ENCODE data around the gene COASY. TPM values are rescaled to one million over a fixed set of nuclear protein-coding genes. Genes with fewer than 3 reads are reported as not detected.

Gene COASY
- total RNA-seq, 1 donor from 2014 or later = 52.0 TPM

DNA sequence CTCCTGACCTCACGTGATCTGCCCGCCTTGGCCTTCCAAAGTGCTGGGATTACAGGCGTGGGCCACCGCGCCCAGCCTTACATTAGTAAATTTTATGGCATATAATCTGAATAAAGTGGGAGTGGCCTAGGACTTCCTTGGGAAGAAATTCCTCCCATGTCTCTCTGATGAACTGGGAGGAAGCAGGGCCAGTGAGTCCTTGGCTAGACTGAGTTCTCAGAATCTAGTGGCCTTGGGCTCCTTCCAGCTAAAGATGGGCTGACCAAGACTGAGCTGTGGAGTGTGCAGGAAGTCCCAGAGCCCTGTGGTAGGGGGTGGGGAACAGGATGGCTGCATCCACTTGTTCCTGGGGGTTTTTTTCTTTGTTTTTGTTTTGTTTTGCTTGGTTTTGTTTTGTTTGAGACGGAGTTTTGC is 35.9 kb upstream of the COASY start:
- no peak for TF ChIP-seq EZH2 (IDR thresholded peaks at IDR 0.05; ENCODE audit: insufficient read depth, low read length)
- TF ChIP-seq, protein P1, sequence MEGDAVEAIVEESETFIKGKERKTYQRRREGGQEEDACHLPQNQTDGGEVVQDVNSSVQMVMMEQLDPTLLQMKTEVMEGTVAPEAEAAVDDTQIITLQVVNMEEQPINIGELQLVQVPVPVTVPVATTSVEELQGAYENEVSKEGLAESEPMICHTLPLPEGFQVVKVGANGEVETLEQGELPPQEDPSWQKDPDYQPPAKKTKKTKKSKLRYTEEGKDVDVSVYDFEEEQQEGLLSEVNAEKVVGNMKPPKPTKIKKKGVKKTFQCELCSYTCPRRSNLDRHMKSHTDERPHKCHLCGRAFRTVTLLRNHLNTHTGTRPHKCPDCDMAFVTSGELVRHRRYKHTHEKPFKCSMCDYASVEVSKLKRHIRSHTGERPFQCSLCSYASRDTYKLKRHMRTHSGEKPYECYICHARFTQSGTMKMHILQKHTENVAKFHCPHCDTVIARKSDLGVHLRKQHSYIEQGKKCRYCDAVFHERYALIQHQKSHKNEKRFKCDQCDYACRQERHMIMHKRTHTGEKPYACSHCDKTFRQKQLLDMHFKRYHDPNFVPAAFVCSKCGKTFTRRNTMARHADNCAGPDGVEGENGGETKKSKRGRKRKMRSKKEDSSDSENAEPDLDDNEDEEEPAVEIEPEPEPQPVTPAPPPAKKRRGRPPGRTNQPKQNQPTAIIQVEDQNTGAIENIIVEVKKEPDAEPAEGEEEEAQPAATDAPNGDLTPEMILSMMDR (IDR thresholded peaks at IDR 0.05; ENCODE audit: insufficient read depth, low read depth, low read length) = no peak
- FAIRE-seq = no peak
- H3K27ac ChIP-seq (ENCODE audit: low read depth, low read length) = peak overlapping the region; percentile 30
- no peak overlapping the region for H3K4me3 ChIP-seq (ENCODE audit: insufficient read depth, low read depth, low read length)
- Mint-ChIP-seq H3K27ac (ENCODE audit: unreplicated experiment) (peak overlapping the region; percentile 84), H3K4me1 (ENCODE audit: low read depth, unreplicated experiment) (peaks cover 52% of the 10 kb centered on the region), H3K27me3 (ENCODE audit: low read depth, unreplicated experiment) (no peaks in the 10 kb centered on the region), H3K4me3 (ENCODE audit: unreplicated experiment) (no peak overlapping the region), H3K9me3 (ENCODE audit: unreplicated experiment) (no peaks in the 10 kb centered on the region), H3K36me3 (ENCODE audit: low read depth, unreplicated experiment) (peaks cover 11% of the 10 kb centered on the region)
- no peaks in the 10 kb centered on the region for H4K20me1 ChIP-seq (ENCODE audit: insufficient read depth, low read length)
- H2AFZ ChIP-seq (ENCODE audit: low read depth, low read length) = no peak overlapping the region
- peak; percentile 62 for DNase-seq (ENCODE audit: low read depth)
- H3K4me2 ChIP-seq (ENCODE audit: low read length) = peak overlapping the region; percentile 28
- H3K4me1 ChIP-seq (ENCODE audit: insufficient read depth, low read length) = peaks cover 40% of the 10 kb centered on the region
- no peaks in the 10 kb centered on the region for H3K36me3 ChIP-seq (ENCODE audit: insufficient read depth, low read length)
- no peak overlapping the region for H3K9ac ChIP-seq (ENCODE audit: low read length)
- no peaks in the 10 kb centered on the region for H3K27me3 ChIP-seq (ENCODE audit: insufficient read depth, low read length)
- no peaks in the 10 kb centered on the region for H3K79me2 ChIP-seq (ENCODE audit: insufficient read depth, low read length)
- H3K9me3 ChIP-seq (ENCODE audit: insufficient read depth, low read depth, low read length) = no peaks in the 10 kb centered on the region

DNA sequence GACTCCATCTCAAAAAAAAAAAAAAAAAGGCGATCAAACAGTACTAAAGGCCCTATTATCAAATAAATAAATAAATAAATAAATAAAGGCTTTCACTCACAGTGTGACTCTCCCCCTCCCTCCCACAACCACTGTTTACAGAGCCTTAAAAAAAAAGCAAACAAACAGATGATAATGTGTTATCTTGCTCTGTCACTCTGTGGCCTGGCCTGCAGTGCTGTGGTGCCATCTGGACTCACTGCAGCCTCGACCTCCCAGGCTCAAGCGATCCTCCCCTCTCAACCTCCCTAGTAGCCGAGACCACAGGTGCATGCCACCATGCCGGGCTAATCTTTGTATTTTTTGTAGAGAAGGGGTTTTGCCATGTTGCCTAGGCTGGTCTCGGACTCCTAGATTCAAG is 34.0 kb upstream of the COASY start:
- H3K27ac Mint-ChIP-seq (ENCODE audit: unreplicated experiment) = no peak overlapping the region
- no peak for DNase-seq (ENCODE audit: low read depth)

DNA sequence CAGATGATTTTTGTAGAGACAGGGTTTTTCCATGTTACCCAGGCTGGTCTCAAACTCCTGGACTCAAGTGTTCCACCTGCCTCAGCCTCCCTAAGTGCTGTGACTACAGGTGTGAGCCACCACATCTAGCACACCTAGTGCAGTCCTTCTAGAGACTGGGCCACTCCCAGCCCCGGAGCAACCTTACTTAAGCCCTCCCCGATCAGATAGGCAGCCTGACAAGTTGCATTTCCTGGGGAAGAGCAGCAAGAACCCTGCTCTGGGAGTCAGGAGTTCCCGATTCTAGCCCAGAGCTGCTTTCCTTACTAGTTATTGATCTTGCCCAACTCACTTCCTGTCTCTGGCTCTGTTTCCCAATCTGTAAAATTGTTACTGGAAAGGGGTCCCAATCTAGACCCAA is 32.9 kb upstream of the COASY start:
- Mint-ChIP-seq H3K9me3 (ENCODE audit: unreplicated experiment) (no peaks in the 10 kb centered on the region), H3K27ac (ENCODE audit: unreplicated experiment) (no peak overlapping the region), H3K36me3 (ENCODE audit: low read depth, unreplicated experiment) (peaks cover 3% of the 10 kb centered on the region), H3K4me1 (ENCODE audit: low read depth, unreplicated experiment) (peaks cover 31% of the 10 kb centered on the region), H3K4me3 (ENCODE audit: unreplicated experiment) (no peak overlapping the region), H3K27me3 (ENCODE audit: low read depth, unreplicated experiment) (no peaks in the 10 kb centered on the region)
- H3K9me3 ChIP-seq (ENCODE audit: insufficient read depth, low read depth, low read length) = no peaks in the 10 kb centered on the region
- no peak overlapping the region for H3K27ac ChIP-seq (ENCODE audit: low read depth, low read length)
- FAIRE-seq (no peak), DNase-seq (ENCODE audit: low read depth) (no peak)
- no peak overlapping the region for H3K9ac ChIP-seq (ENCODE audit: low read length)
- no peak overlapping the region for H2AFZ ChIP-seq (ENCODE audit: low read depth, low read length)
- no peak overlapping the region for H3K4me2 ChIP-seq (ENCODE audit: low read length)
- H3K36me3 ChIP-seq (ENCODE audit: insufficient read depth, low read length) = no peaks in the 10 kb centered on the region
- H3K27me3 ChIP-seq (ENCODE audit: insufficient read depth, low read length) = no peaks in the 10 kb centered on the region
- H3K4me3 ChIP-seq (ENCODE audit: insufficient read depth, low read depth, low read length) = no peak overlapping the region
- H3K79me2 ChIP-seq (ENCODE audit: insufficient read depth, low read length) = no peaks in the 10 kb centered on the region
- no peak for TF ChIP-seq EZH2 (IDR thresholded peaks at IDR 0.05; ENCODE audit: insufficient read depth, low read length)
- TF ChIP-seq, protein P1 (IDR thresholded peaks at IDR 0.05; ENCODE audit: insufficient read depth, low read depth, low read length) = no peak
- peaks cover 22% of the 10 kb centered on the region for H3K4me1 ChIP-seq (ENCODE audit: insufficient read depth, low read length)
- H4K20me1 ChIP-seq (ENCODE audit: insufficient read depth, low read length) = no peaks in the 10 kb centered on the region

More for the DNA sequence above, 34.0 kb upstream of the COASY start:
- no peaks in the 10 kb centered on the region for H3K36me3 ChIP-seq (ENCODE audit: insufficient read depth, low read length)
- no peak overlapping the region for H3K9ac ChIP-seq (ENCODE audit: low read length)
- peaks cover 22% of the 10 kb centered on the region for H3K4me1 ChIP-seq (ENCODE audit: insufficient read depth, low read length)
- Mint-ChIP-seq H3K27me3 (ENCODE audit: low read depth, unreplicated experiment) (no peaks in the 10 kb centered on the region), H3K9me3 (ENCODE audit: unreplicated experiment) (no peaks in the 10 kb centered on the region), H3K36me3 (ENCODE audit: low read depth, unreplicated experiment) (peaks cover 7% of the 10 kb centered on the region), H3K4me1 (ENCODE audit: low read depth, unreplicated experiment) (peaks cover 40% of the 10 kb centered on the region), H3K4me3 (ENCODE audit: unreplicated experiment) (no peak overlapping the region)
- H2AFZ ChIP-seq (ENCODE audit: low read depth, low read length) = no peak overlapping the region
- no peak for FAIRE-seq
- H3K4me3 ChIP-seq (ENCODE audit: insufficient read depth, low read depth, low read length) = no peak overlapping the region
- no peak overlapping the region for H3K27ac ChIP-seq (ENCODE audit: low read depth, low read length)
- no peaks in the 10 kb centered on the region for H3K9me3 ChIP-seq (ENCODE audit: insufficient read depth, low read depth, low read length)
- no peaks in the 10 kb centered on the region for H3K79me2 ChIP-seq (ENCODE audit: insufficient read depth, low read length)
- no peak overlapping the region for H3K4me2 ChIP-seq (ENCODE audit: low read length)
- H4K20me1 ChIP-seq (ENCODE audit: insufficient read depth, low read length) = no peaks in the 10 kb centered on the region
- no peak for TF ChIP-seq EZH2 (IDR thresholded peaks at IDR 0.05; ENCODE audit: insufficient read depth, low read length)
- TF ChIP-seq, protein P1 (IDR thresholded peaks at IDR 0.05; ENCODE audit: insufficient read depth, low read depth, low read length) = no peak
- H3K27me3 ChIP-seq (ENCODE audit: insufficient read depth, low read length) = no peaks in the 10 kb centered on the region

Data from astrocyte (in vitro differentiated cells and primary cell).